Measurements from ENCODE around the gene OR7C1. TPM values are rescaled to one million over a fixed set of nuclear protein-coding genes. Genes with fewer than 3 reads are reported as not detected.

OR7C1 gene
- total RNA-seq, 1 donor from 2014 or later: not detected

DNA sequence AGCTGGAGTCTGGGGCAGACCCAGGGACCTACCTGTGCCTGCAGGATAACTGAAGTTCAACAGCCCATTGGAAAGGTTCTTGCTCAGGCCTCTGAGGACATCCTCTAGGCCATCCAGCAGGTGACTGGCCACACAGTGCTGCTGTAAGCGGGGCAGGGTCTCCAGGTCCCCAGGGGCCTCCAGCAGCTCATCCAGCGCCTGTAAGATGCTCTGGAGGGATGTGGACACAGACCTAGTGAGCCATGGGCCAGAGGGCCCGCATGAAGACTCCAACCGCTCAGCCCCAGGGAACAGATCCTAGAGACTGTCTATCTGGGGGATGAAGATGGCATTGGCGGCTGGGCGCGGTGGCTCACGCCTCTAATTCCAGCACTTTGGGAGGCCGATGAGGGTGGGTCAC, 70.6 kb downstream of the OR7C1 start:
- Mint-ChIP-seq H3K27ac (ENCODE audit: unreplicated experiment) (no peak overlapping the region), H3K27me3 (ENCODE audit: low read depth) (peaks cover 24% of the 10 kb centered on the region), H3K9me3 (no peaks in the 10 kb centered on the region), H3K4me3 (no peak overlapping the region), H3K4me1 (no peaks in the 10 kb centered on the region), H3K36me3 (ENCODE audit: low read depth) (no peaks in the 10 kb centered on the region)
- TF ChIP-seq, protein P1, sequence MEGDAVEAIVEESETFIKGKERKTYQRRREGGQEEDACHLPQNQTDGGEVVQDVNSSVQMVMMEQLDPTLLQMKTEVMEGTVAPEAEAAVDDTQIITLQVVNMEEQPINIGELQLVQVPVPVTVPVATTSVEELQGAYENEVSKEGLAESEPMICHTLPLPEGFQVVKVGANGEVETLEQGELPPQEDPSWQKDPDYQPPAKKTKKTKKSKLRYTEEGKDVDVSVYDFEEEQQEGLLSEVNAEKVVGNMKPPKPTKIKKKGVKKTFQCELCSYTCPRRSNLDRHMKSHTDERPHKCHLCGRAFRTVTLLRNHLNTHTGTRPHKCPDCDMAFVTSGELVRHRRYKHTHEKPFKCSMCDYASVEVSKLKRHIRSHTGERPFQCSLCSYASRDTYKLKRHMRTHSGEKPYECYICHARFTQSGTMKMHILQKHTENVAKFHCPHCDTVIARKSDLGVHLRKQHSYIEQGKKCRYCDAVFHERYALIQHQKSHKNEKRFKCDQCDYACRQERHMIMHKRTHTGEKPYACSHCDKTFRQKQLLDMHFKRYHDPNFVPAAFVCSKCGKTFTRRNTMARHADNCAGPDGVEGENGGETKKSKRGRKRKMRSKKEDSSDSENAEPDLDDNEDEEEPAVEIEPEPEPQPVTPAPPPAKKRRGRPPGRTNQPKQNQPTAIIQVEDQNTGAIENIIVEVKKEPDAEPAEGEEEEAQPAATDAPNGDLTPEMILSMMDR (conservative IDR thresholded peaks at IDR 0.05): no peak
- no peak for DNase-seq (ENCODE audit: low read depth, low spot score)

DNA sequence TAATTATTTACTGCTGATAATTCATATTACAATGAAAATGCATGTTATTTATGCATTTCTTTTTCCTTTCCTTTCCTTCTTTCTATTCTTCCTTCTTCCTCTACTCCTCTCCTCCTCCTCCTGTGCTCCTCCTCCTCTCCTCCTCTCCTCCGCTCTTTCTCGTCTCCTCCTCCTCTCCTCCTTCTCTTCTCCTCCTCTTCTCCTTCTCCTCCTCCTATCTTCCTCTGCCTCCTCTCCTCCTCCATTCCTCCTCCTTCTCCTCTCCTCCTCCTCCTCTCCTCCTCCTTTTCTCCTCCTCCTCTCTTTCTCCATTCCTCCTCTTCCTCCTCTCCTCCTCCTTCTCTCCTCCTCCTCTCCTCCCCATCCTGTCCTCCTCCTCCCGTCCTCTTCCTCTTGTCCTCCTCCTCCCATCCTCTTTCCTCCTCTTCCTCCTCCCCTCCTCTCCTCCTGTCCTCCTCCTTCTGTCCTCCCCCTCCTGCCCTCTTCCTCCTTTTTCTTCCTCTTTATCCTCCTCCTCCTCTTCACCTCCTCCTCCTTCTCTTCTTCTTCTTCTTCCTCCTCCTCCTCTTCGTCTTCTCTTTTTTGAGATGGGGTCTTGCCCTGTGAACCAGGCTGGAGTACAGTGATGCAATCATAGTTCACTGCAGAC, 71.4 kb downstream of the OR7C1 start:
- Mint-ChIP-seq H3K4me1 (no peaks in the 10 kb centered on the region), H3K36me3 (ENCODE audit: low read depth) (no peaks in the 10 kb centered on the region), H3K4me3 (no peak overlapping the region), H3K27ac (ENCODE audit: unreplicated experiment) (no peak overlapping the region), H3K9me3 (no peaks in the 10 kb centered on the region), H3K27me3 (ENCODE audit: low read depth) (peaks cover 31% of the 10 kb centered on the region)
- TF ChIP-seq, protein P1 (conservative IDR thresholded peaks at IDR 0.05): no peak
- DNase-seq (ENCODE audit: low read depth, low spot score): no peak

DNA sequence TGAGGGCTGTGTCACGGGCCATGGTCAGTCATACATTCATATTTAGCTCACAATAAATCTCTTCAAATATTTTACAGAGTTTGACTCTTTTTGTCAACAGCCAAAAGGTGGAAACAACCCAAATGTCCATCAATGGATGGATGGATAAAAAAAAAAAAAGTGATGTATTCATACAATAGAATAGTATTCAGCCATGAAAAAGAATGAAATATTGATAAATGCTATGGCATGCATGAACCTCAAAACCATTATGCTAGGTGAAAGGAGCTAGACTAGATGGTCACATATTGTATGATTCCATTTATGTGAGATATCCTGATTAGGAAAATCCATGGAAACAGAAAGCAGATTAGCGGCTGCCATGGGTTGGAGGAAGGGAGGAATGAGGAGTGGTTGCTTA, 72.9 kb downstream of the OR7C1 start:
- DNase-seq (ENCODE audit: low read depth, low spot score): no peak
- no peak overlapping the region for H3K27ac Mint-ChIP-seq (ENCODE audit: unreplicated experiment)
- H3K36me3 Mint-ChIP-seq (ENCODE audit: low read depth): no peaks in the 10 kb centered on the region
- H3K4me3 Mint-ChIP-seq: no peak overlapping the region
- H3K9me3 Mint-ChIP-seq: no peaks in the 10 kb centered on the region
- TF ChIP-seq, protein P1 (conservative IDR thresholded peaks at IDR 0.05): no peak
- peaks cover 45% of the 10 kb centered on the region for H3K27me3 Mint-ChIP-seq (ENCODE audit: low read depth)
- H3K4me1 Mint-ChIP-seq: no peaks in the 10 kb centered on the region

DNA sequence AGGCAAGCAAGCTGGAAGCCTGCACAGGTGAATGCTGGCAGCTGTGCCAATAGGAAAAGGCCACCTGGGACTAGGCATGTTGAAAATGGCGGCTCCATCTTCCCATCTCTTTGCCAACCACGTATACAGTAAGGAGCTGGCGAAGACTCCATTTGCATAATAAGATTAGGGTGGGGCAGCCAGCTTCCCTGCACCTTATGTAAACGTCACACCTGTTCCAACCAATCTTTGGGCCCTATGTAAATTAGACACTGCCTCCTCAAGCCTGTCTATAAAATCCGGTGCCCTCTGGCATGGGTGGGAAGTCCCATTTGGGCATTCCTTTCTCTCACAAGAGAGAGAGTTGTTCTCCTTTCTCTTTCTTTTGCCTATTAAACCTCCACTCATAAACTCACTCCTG, 73.4 kb downstream of the OR7C1 start:
- Mint-ChIP-seq H3K9me3 (no peaks in the 10 kb centered on the region), H3K4me1 (no peaks in the 10 kb centered on the region)
- DNase-seq (ENCODE audit: low read depth, low spot score): no peak

DNA sequence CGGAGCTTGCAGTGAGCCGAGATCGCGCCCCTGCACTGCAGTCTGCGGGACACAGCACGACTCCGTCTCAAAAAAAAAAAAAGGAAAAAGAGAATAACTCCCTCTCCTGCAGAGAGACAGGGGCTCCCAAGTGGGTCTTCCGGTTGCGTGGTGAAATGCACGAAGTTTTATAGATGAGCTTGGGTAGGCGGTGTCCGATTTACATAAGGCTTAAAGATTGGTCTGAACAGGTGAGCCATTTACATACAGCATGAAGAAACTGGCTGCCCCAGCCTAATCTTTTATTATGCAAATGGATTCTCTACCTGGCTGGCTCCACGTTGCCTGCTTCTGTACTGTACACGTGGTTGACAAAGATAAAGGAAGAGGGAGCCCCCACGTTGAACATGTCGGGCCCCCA, 76.2 kb downstream of the OR7C1 start:
- no peaks in the 10 kb centered on the region for H3K9me3 Mint-ChIP-seq
- no peaks in the 10 kb centered on the region for H3K4me1 Mint-ChIP-seq
- H3K27ac Mint-ChIP-seq (ENCODE audit: unreplicated experiment): no peak overlapping the region
- no peak for DNase-seq (ENCODE audit: low read depth, low spot score)
- TF ChIP-seq, protein P1 (conservative IDR thresholded peaks at IDR 0.05): no peak
- no peaks in the 10 kb centered on the region for H3K36me3 Mint-ChIP-seq (ENCODE audit: low read depth)
- H3K27me3 Mint-ChIP-seq (ENCODE audit: low read depth): peaks cover 53% of the 10 kb centered on the region
- H3K4me3 Mint-ChIP-seq: no peak overlapping the region

More for the DNA sequence above, 73.4 kb downstream of the OR7C1 start:
- TF ChIP-seq, protein P1 (conservative IDR thresholded peaks at IDR 0.05): no peak
- Mint-ChIP-seq H3K4me3 (no peak overlapping the region), H3K36me3 (ENCODE audit: low read depth) (no peaks in the 10 kb centered on the region), H3K27me3 (ENCODE audit: low read depth) (peaks cover 48% of the 10 kb centered on the region), H3K27ac (ENCODE audit: unreplicated experiment) (no peak overlapping the region)

Data from neural crest cell (in vitro differentiated cells).